ENCODE measurements around the gene ECHDC3.
A peak's percentile ranks its signal among the peaks of the same experiment; 100 is the strongest.

ECHDC3 gene

DNA sequence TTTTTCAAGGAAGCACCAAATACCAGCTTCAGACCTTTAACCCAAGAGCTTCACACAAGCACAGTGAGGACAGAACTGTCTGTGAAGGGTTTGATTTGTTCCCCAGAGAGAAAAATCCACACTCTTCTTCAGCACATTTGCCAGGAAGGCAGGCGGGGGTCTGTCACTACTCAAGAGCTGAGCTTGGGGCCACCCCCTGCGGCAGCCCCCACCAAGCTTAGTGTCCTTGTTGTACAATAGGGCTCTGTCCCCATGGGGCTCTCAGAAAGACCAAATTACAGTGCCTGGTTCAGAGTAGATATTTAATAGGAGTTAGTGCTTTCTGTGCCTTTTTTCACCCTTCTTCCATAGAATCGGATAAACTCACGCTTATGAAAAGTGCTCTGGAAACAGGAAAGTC is 12.4 kb downstream of the ECHDC3 start:
- DNase-seq = no peak

DNA sequence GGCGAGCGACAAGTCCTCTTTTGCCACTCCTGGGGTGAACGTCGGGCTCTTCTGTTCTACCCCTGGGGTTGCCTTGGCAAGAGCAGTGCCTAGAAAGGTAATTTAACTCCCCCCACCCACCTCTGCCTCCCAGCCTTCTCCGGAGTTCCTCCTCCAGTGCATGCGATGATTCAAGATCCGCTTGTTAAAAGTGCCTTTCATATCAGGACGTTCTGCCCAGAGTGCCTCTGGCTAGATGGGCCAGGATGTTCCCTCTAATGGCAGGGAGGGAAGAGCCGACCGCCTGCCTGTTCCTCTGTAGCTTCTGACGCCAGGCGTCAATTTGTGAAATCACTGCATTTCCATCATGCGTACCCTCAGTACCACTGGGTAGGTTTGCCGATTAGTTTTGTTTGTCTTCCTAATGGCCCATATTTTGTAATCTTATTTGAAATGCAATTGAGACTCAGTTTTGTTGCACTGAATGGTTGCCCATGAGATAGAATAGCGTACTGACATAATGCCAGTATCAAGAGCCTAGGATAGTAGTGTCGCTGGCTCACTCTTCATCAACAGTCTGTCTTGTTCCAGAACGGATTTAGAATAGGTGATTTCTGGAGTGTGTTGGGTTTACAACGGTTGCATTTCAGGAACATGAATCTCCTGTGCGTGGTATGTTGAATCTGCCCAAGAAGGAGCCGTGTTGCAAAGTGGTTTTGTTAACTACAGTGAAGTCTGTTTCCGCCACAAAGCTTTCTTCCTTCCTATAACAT is 13.5 kb downstream of the ECHDC3 start:
- no peak for DNase-seq

DNA sequence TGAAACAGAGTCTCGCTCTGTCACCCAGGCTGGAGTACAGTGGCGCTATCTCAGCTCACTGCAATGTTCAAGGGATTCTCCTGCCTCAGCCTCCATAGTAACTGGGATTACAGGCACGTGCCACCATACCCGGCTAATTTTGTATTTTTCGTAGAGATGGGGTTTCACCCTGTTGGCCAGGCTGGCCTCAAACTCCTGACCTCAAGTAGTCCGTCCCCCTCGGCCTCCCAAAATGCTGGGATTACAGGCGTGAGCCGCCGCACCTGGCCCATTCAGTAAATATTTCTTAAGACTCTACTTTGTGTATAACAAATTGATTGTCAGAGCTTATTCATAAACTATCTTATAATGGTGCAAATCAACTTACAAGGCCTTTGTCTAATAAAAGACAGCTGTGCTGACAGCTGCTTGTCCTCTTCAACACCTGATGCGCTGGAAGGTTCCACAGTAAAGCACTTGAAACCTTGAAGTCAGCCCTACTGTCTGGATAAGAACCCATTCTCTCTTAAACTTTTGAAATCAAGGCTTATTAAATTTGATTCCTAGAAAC is 14.7 kb downstream of the ECHDC3 start:
- no peak for DNase-seq

DNA sequence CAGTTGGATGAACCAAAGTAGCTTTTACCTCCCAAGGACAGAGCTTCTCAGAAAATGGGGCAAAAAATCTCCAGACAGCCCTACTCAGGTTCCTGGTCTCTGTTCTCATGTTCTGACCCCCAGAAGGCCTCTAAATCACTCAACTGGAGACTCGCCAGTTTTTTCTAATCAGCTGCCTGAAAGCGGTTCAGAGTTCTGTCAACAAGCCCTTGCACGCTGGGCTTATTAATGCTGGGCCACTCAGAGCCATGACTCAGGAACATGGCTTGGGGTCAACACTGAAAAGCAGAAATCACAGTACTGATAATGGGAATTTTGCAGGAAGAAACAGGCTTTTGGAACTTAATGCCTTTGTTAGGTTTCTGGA is 15.3 kb downstream of the ECHDC3 start:
- DNase-seq = no peak

DNA sequence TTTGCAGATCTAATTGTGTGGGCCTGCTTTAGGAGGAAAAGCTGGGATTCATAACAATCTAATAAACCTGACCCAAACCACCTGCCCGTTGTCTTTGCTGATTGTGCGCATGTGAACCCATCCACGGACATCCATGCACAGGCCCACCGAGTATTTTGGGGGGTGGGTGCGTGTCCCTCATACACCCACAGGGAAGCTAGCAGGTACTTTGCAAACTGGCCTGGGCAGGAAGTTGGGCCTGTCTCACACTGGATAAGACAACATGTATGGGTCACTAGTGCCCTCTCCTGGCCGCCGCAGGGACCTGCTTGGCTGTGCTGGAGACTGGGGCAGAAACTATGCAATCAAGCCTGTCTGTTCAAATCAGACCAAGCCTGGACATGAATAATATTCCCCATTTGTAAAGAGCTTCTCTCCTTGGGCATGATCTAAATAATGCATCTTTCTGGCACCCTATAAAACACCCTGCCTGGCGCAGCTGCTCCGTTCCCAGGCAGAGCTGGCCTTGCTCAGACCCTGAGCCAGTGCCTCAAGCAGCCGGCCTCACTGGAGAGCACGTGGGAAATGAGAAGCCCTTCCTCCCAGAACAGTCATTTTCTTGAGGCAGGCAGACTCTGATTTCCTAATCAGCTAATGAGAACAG is 15.8 kb downstream of the ECHDC3 start:
- DNase-seq = peak; percentile 90

DNA sequence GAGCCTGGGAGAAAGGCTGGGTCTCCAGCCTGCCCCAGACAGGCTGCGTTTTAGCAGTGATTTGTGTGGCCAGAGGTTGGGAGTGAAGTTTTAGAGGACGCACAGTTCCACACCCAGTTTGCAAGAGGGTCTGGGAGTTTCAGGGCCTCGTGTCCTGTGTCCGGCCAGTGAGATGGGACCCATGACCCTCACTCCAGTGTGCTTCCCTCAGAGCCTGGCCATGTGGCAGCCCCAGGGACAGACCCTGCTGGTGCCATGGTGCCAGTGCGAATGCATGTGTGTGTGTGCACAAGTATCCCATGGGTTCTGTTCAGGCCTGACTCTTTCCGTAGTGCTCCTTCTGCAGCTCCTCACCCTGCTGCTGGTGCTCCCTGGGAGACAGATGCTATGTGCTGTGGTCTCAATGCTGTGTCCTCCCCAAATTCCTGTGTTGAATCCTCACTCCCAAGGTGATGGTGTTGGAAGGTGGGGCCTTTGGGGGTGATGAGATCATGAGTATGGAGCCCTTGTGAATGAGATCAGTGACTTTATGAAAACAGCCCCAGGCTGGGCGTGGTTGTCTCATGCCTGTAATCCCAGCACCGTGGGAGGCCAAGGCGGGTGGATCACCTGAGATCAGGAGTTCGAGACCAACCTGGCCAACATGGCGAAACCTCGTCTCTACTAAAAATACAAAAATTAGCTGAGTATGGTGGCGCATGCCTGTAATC is 16.5 kb downstream of the ECHDC3 start:
- DNase-seq = no peak

DNA sequence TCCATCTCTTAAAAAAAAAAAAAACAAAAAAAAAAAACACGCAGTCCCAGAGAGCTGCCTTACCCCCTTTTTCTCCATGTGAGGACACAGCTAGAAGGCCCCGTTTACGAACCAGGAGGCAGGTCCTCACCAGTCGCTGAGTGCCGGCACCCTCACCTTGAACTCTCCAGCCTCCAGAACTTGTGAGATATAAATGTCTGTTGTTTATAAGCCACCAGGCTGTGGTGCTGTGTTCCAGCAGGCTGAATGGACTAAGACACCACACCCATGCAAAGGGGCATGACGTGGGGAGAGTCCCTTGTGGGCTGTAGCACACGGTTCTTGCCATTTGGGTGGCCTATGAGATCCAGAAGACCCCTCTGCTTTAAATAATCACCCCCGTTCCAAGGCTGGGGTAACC is 17.2 kb downstream of the ECHDC3 start:
- no peak for DNase-seq

DNA sequence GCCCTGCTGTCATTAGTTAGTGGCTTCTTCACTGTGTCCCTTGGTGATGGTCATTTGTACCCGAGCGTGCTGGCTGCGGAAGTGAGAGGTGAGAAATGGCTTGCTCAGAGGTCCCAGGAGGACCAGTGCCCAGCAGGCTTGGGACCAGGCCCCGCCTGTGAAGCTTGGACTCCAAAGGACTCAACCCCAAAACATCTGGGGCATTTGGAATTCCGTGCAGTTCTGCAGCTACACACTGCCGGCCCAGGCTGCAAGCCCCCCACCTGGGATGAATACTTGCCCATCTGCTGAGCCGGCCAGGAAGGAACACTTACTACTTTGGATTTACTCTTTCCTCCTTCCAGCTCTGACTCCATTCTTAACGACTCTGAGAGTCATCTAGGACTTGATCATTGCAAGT is 18.0 kb downstream of the ECHDC3 start:
- no peak for DNase-seq

DNA sequence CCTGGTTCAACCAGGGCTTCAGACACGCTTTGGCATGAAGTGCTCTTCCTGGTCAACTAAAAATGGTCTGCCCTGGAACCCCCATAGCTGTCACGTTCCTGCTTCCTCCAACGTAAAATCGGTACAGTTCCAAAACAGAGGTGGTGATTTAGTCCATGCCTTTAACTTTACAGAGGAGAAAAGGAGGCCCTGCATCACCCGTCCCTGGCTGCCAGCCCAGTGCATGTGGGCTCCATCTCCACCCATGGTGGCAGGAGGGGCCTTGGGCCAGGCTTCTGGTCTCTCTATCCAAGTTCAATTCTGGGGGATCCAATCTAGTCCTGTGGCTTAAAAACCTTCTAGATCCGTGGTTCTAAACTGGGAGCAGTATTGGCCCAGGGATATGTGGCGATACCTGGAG is 18.7 kb downstream of the ECHDC3 start:
- no peak for DNase-seq

DNA sequence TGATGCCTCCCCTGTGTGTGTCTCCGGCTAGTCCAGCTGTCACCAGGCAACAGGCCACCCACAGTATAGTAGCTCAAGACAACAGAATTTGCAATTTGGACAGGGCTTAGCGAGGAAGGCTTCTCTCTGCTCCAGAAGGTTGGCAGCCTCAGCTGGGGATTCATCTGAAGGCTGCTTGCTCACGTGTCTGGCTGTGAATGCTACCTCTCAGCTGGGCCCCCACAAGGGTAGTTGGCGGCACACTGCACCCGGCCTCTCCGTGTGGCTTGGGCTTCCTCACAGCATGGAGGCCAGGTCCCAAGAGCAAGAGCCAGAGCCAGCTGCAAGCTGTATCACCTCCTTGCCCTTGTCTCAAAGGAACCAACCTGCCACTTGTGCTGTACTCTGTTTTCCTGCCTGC is 19.2 kb downstream of the ECHDC3 start:
- DNase-seq = no peak

DNA sequence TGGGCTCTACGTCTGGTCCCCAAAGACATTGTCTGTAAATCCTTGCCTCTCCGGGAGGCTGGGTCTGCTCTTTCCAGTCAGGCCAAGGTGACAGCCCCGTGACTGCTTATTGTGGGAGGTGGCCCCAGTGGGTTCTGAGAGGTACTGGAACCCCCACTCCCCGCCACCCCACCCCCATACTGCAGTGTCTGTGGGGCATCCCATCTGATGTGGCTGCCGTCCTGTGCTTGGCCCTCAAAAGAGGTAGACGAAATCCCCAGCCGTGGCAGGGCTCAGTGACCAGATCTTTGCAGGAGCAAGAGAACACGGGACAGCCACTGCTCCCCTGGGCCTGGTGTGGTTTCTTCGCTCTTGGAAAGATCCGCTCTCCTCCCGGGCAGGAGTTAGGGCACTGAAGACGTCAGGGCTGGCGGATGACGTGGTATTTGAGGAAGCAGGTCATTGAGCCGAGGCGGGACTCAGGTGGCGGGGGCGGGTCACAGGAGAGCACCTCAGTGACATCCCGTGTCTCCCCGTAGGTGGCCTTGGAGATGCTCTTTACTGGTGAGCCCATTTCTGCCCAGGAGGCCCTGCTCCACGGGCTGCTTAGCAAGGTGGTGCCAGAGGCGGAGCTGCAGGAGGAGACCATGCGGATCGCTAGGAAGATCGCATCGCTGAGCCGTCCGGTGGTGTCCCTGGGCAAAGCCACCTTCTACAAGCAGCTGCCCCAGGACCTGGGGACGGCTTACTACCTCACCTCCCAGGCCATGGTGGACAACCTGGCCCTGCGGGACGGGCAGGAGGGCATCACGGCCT is 20.7 kb downstream of the ECHDC3 start:
- no peak for DNase-seq

DNA sequence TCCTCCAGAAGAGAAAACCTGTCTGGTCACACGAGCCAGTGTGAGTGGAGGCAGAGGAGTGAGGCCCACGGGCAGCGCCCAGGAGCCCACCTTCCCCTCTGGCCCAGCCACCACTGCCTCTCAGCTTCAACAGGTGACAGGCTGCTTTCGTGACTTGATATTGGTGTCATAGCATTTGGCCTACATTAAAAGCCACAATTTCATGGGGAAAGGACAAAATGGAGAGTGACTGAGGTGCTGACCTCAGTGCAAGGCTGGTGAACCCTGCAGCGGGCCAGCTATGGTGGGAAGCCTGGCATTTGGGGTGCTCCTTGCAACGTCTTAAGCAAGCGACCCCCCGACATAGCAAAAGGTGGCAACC is 21.3 kb downstream of the ECHDC3 start:
- no peak for DNase-seq

DNA sequence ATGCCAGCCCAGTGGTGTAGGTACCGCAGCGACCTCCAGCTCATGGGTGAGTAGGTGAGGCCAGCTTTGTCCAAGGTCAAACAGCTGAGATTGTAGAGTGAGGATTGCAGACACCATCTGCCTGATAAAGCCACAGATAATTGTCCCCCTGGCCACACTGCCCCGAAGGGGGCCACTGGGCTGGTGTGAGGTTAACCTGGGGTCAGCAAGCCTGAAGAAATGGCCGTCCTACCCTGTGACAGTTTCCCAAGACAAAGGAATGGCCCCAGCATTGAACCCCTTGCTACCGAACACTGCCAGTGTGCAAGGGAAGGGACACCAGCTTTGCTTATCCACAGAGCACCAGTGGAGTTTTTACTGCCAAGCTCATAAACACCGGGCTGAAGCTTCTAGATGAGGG is 23.0 kb downstream of the ECHDC3 start:
- no peak for DNase-seq

DNA sequence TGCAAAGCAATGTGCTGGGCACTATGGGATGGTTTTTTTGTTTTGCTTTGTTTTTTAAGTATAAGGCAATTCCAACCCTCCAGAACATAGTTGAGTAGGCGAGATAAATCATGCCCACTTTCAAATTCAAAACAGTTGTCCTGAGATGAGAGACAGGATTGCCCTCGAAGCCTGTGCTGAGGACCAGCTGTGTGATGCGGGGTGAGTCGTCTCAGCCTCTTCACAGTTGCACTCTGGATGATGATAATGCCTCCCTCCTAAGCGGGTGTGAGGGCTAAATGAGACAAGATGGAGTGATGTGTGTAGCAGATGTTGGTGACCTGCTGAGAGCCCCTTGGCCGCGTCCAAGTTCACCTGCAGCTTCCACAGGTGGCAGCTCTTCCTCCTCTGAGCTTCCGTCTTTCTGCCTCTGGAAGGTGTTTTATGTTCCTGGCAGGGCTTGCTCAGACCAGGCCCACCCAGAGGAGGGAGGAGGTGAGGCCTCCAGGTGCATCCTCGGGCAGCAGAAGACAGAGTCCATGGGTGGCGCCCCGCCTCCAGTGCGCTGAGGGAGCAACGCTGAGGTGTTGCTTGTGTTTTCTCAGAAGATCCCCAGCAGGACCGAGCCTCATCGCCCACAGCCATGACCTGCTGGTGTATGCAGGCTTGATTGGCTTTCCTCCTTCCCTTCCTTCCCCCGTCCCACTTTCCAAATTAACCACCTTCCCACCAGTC is 30.6 kb downstream of the ECHDC3 start:
- no peak for DNase-seq

DNA sequence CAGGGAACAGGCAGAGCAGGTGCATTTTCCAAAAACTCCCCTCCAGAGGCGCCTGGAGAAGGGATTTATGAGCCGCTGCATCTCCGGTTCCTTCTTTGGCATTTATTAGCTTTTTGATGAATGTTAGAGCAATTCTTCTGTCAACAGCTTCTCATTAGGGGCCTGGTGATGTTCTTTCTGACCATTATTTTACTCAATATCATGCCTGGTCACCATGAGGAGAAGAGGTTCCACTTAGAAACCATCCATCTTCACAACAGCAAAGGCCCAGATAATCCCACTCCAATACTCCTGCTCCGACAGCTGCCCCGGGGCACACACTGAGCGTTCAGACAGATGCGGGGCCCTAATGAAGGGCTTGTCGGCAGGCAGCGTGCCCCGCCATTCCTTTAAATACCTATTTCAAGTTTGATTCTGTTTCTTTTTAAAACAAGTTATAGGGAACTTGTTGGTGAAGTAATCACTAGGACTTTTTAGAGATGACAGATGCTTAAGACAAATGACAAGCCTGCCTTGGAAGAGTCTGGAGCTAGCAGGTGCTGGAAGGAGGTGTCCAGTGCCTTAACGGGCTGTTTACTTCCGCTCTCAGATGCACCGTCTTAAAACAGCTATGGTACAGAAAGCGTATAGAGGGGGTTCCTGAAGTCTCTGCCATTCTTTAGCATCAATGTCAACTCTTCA is 31.7 kb downstream of the ECHDC3 start:
- no peak for DNase-seq

DNA sequence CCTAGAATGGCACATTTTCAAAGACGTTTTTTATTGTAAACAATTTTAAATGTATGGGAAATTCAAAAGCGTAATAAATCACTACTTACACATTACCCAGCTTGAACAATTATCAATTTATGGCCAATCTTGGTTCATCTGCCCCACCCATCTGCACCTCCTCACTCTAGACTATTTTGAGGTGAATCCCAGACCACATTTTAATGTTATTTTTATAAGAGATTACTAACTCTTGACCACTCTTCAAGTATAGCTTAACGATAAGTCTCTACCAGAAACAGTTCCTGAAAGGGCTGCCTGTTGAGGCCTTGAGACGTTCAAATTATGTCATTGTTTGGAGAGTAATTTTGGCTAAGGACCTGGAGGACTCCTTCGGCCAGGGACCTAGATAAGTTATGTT is 33.2 kb downstream of the ECHDC3 start:
- no peak for DNase-seq

DNA sequence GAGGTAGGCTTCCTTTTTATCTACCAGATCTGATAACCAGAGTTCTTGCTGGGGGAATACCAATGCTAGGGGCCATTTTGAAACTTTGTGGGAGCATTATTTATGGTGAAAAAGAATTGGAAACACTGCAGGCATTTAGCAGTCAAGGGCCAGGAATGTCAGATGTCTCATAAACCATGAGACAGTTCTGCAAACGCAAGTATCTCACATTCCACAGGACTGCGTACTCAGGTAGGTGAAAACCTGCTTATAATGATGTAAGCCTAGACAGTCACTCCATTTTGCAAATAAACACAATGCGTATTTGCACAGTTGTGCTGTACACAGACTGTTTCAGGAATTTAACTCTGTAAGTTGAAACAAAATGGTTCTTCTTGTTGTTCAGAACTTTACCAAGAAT is 33.9 kb downstream of the ECHDC3 start:
- no peak for DNase-seq

DNA sequence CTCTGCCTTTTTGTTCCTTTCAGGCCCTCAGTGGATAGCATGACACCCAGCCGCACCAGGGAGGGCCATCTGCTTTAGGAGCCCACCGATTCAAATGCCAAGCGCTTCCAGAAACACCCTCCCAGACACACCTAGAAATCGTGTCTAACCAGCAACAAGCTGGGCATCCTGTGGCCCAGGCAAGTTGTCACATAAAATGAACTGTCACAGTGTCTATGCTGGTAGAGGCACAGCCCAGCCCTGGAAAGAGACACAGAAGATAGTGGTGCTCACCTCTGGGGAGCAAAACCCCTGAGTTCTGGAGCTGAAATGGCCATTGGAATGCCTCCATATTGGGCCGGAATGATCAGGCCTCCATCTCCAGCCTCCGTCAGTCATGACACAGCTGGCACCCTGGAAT is 38.9 kb downstream of the ECHDC3 start:
- DNase-seq = no peak

DNA sequence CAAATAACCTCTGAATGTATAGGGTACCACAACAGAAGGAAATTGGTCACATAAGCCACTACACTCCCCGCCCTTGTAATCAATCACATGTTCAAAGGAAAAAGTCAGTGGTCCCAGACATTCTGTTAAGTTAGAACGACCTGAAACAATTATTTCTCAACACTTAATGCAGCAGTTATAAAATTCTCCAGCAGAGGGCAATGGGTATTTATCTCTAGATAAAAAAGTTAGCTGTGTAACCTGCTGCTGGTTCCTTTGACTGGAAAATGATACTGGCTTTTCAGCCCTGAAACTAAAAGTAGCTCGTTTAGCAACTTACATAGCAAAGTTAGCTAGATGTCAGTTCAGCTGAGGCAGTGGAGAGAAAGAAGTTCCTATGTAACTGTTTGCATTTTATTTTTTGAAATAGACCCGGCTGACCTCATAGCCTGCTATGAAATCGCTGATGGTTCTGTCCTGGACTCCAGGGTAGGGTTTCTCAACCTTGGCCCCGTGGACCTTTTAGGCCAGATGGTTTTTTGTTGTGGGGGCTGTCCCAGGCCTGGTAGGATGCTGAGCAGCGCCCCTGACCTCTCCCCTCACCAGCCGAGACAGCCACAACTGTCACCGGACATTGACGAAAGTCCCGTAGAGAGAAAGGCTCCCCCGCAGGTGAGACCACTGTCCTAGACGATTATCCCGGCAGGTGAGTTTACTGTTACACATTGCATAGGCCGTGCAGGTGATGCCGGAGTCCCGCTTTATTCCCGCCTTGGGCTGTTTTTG is 40.8 kb downstream of the ECHDC3 start:
- DNase-seq = no peak

DNA sequence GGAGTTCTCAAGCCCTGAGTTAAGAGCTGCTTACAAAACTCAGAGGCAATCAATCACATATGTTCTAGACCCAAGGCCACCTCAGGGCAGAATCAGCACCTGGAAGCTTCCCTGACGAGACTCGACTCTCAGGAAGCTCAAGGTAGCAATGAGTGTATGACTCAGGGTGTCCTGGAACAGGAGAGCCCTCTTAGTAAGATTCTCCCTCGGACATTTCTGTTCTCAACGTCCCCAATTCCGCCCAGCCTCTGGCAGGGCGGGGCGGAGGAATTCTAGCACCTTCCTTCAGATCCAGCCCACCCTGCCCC is 41.3 kb downstream of the ECHDC3 start:
- DNase-seq = no peak

DNA sequence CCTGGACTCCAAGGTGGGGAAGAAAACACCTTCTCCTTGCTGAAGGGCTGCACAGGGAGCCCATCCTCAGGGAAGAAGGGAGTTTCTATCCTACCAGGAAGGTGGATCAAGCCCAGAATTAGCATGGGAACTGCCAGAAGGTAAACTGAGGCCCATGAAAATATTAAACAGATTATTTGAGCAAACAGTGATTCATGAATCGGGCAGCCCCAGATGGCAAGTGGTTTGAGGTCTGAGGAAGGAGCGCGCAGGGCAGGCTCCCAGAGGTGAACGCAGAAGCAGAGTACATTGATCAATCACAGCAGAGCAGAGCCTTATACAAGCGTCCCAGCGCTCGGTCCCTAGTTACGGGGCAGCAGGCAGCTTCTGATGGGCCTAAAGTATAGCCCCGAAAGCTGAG is 45.2 kb downstream of the ECHDC3 start:
- no peak for DNase-seq

All from stimulated activated CD4-positive, alpha-beta T cell treated with anti-CD3 and anti-CD28 coated beads, Interleukin-15, amount 100 ng/mL, for 24 hours (primary cell).